CD4-positive, CD25-positive, alpha-beta regulatory T cell (primary cell): ENCODE measurements around the gene CGB1. TPM values are rescaled to one million over a fixed set of nuclear protein-coding genes. Genes with fewer than 3 reads are reported as not detected.
"Not testable (repeated sequence)": the region's sequence is repeated elsewhere in the genome, so short reads cannot be mapped to it uniquely, and the experiment has no call there.

Experiments used
- ATAC-seq, 2 donors: fragments of 150-1000 bp; cut with Tn5 transposase; one replicate each; pipeline ENCODE4 v1.10.0; 2021; ENCODE audit warnings: low read depth in 2 of 2, moderate number of reproducible peaks in 2 of 2, moderate library complexity in 1 of 2
- DNase-seq, 3 donors: peaks; one replicate each; pipeline versions ENCODE4 v3.0.0 to v3.0.0-alpha.2; 2012 to 2022; ENCODE audit warnings: mixed read lengths in 1 of 3
- H3K27ac ChIP-seq: one replicate; pipeline ENCODE4 v1.7.0; 2013; ENCODE audit warnings: mild to moderate bottlenecking, low read length; ENCODE audit not compliant: insufficient read depth, poor library complexity, severe bottlenecking
- H3K27me3 ChIP-seq: one replicate; pipeline ENCODE4 v1.7.0; 2013; ENCODE audit warnings: low read length; ENCODE audit not compliant: control insufficient read depth, insufficient read depth
- H3K36me3 ChIP-seq: one replicate; pipeline ENCODE4 v1.7.0; 2013; ENCODE audit warnings: mild to moderate bottlenecking, low read length, moderate library complexity; ENCODE audit not compliant: control insufficient read depth, insufficient read depth
- H3K4me1 ChIP-seq: 2 replicates; pipeline ENCODE4 v1.7.0; 2013; ENCODE audit warnings: mild to moderate bottlenecking, low read length; ENCODE audit not compliant: insufficient read depth, control insufficient read depth, poor library complexity, severe bottlenecking
- H3K4me3 ChIP-seq: one replicate; pipeline ENCODE4 v1.7.0; 2013; ENCODE audit warnings: low read depth, mild to moderate bottlenecking, low read length, moderate library complexity
- H3K9me3 ChIP-seq, 2 experiments: 1 replicate in 1 of 2; 2 replicates in 1 of 2; pipeline ENCODE4 v1.7.0; 2013; ENCODE audit warnings: low read length in 2 of 2, mild to moderate bottlenecking in 1 of 2, moderate library complexity in 1 of 2; ENCODE audit not compliant: control insufficient read depth in 2 of 2
- H3K27ac Mint-ChIP-seq, 3 donors: one replicate each; pipeline ENCODE4 v1.8.0; 2020 to 2022; ENCODE audit warnings: mild to moderate bottlenecking in 3 of 3, mixed read lengths in 3 of 3, moderate library complexity in 2 of 3
- H3K27me3 Mint-ChIP-seq: one replicate; pipeline ENCODE4 v1.8.0; 2022; ENCODE audit warnings: mild to moderate bottlenecking, mixed read lengths
- H3K36me3 Mint-ChIP-seq: one replicate; pipeline ENCODE4 v1.8.0; 2020; ENCODE audit warnings: mixed read lengths
- H3K4me1 Mint-ChIP-seq, 4 donors: one replicate each; pipeline ENCODE4 v1.8.0; 2020 to 2022; ENCODE audit warnings: mixed read lengths in 4 of 4, mild to moderate bottlenecking in 1 of 4
- H3K4me3 Mint-ChIP-seq, 4 donors: one replicate each; pipeline ENCODE4 v1.8.0; 2020 to 2022; ENCODE audit warnings: mild to moderate bottlenecking in 4 of 4, mixed read lengths in 4 of 4, moderate library complexity in 3 of 4
- H3K9me3 Mint-ChIP-seq, 7 donors: one replicate each; pipeline ENCODE4 v1.8.0; 2020 to 2022; ENCODE audit warnings: mixed read lengths in 7 of 7, mild to moderate bottlenecking in 3 of 7, moderate library complexity in 2 of 7
- polyA plus RNA-seq, 4 donors: library from polyadenylated mRNA; unstranded; fragments of 300-500 nt; fragmentation: Illumina TruSeq; gene quantifications; one replicate each; pipeline ENCODE4 v1.2.3, GENCODE V29; 2021
- total RNA-seq: library from RNA; stranded (reverse); gene quantifications from one replicate; pipeline ENCODE4 v1.2.3, GENCODE V29; 2022

CGB1 gene
- total and polyA plus RNA-seq, 5 donors from 2014 or later, result not detected

GRCh38 chr19:49025599-49025998 lies 11.1 kb downstream of the CGB1 start:
- not testable (repeated sequence) for H3K36me3 ChIP-seq, H3K9me3 ChIP-seq, H3K4me1 ChIP-seq, H3K36me3 Mint-ChIP-seq, ATAC-seq, DNase-seq, H3K9me3 Mint-ChIP-seq, H3K27me3 ChIP-seq, H3K4me3 ChIP-seq, H3K4me3 Mint-ChIP-seq, H3K27ac Mint-ChIP-seq, H3K27ac ChIP-seq
- peaks cover 7 to 10% (median 8%) of the 10 kb centered on the region in 4 donors for H3K4me1 Mint-ChIP-seq
- H3K27me3 Mint-ChIP-seq, result peaks cover 11% of the 10 kb centered on the region

DNA sequence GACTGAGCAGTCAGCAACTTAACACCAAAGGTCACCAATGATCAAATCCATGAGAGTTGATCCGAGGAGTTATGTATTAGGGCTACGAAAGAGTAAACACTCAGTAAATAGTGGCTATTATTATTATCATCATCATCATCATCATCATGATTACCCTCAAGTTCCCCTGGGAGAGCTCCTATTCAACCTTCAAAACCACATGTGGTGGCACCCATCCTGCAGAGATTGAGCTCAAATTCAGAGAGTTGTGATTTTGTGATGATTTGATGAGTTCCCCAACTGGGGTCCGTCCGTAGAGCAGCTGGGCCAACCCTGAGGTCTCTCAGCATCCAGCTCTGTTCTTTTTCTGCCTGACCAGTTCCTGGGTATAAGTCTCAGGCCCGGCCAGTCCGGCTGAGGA lies 11.6 kb downstream of the CGB1 start:
- H3K9me3 ChIP-seq, H3K27ac Mint-ChIP-seq, DNase-seq, H3K4me1 ChIP-seq, H3K27me3 ChIP-seq, H3K4me3 ChIP-seq, H3K36me3 ChIP-seq, H3K27ac ChIP-seq, ATAC-seq, H3K36me3 Mint-ChIP-seq, H3K4me3 Mint-ChIP-seq, H3K9me3 Mint-ChIP-seq: not testable (repeated sequence)
- peaks cover 11% of the 10 kb centered on the region for H3K27me3 Mint-ChIP-seq
- H3K4me1 Mint-ChIP-seq, result peaks cover 7 to 14% (median 8%) of the 10 kb centered on the region in 4 donors

- H3K27me3 ChIP-seq, H3K4me3 Mint-ChIP-seq, ATAC-seq, H3K27ac Mint-ChIP-seq, H3K9me3 Mint-ChIP-seq, H3K9me3 ChIP-seq, H3K27me3 Mint-ChIP-seq, DNase-seq, H3K36me3 Mint-ChIP-seq, H3K36me3 ChIP-seq, H3K4me3 ChIP-seq, H3K27ac ChIP-seq: not testable (repeated sequence)
- peaks cover 7 to 21% (median 11%) of the 10 kb centered on the region in 4 donors for H3K4me1 Mint-ChIP-seq
- H3K4me1 ChIP-seq, result peaks cover 10% of the 10 kb centered on the region
These were observed 12.5 kb downstream of the CGB1 start, which contains the start of gene CGB3 for GRCh38 chr19:49024233-49024632. CGB3 (minus strand) TSS chr19:49024333; CDS start chr19:49023971, 362 bp downstream.

- peaks cover 7 to 34% (median 15%) of the 10 kb centered on the region in 4 donors for H3K4me1 Mint-ChIP-seq
- H3K36me3 Mint-ChIP-seq, result no peaks in the 10 kb centered on the region
- peak overlapping the region in 1 of 4 donors; percentile 49 for H3K4me3 Mint-ChIP-seq
- H3K9me3 ChIP-seq, result no peaks in the 10 kb centered on the region
- no peak for DNase-seq
- no peaks in the 10 kb centered on the region for H3K36me3 ChIP-seq
- no peaks in the 10 kb centered on the region for H3K27me3 ChIP-seq
- peaks cover 10% of the 10 kb centered on the region for H3K27me3 Mint-ChIP-seq
- no peak overlapping the region for H3K4me3 ChIP-seq
- H3K4me1 ChIP-seq, result peaks cover 29% of the 10 kb centered on the region
- H3K27ac Mint-ChIP-seq, result no peak overlapping the region
- H3K9me3 Mint-ChIP-seq, result peaks cover 0 to 1% (median 0%) of the 10 kb centered on the region in 7 donors
- no peak for ATAC-seq
- H3K27ac ChIP-seq, result no peak overlapping the region
These were observed 14.6 kb downstream of the CGB1 start for GRCh38 chr19:49022116-49022515.

DNA sequence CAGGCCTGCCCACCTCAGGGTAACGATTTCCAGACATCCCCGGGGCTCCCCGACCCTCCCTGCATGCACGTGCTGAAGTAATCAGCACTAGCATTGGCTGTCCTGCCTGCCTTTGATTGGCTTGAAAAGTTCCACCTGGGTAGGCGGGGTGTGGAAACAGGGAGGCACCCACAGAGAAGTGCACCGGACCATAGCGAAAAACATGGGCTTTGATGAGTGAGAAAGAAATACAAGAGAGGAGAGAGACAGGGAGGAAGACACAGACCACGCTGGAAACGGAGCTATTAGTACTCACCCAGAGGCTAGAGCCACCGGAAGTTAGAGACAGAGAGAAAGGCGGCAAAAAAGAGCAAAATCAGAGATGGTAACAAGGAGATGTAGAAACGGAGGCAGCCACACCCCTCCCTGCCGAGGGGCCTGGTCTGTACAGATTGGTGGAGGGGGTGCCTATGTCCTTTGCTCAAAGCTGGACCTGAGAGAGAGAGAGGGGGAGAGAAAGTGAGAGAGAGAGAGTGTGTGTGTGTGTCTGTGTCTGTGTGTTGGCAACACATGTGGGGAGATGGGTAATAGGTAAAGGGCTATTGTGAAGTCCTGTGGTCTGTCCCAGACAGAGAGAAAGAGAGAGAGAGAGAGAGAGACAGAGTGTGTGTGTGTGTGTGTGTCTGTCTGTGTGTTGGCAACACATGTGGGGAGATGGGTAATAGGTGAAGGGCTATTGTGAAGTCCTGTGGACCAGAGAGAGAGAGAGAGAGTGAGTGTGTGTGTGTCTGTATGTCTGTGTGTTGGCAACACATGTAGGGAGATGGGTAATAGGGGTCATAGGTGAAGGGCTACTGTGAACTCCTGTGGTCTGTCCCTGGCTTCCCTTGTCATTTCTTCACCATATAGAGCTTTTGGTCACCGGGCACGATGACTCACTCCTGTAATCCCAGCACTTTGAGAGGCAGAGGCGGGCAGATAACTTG lies 15.5 kb downstream of the CGB1 start:
- H3K4me1 Mint-ChIP-seq, result peaks cover 7 to 36% (median 15%) of the 10 kb centered on the region in 4 donors
- peak overlapping the region in 2 of 3 donors; percentile 52 to 60 for H3K27ac Mint-ChIP-seq
- ATAC-seq, result no peak
- H3K9me3 Mint-ChIP-seq, result peaks cover 0 to 1% (median 0%) of the 10 kb centered on the region in 7 donors
- no peaks in the 10 kb centered on the region for H3K27me3 ChIP-seq
- no peaks in the 10 kb centered on the region for H3K36me3 Mint-ChIP-seq
- H3K27me3 Mint-ChIP-seq, result peaks cover 10% of the 10 kb centered on the region
- no peaks in the 10 kb centered on the region for H3K36me3 ChIP-seq
- no peak overlapping the region for H3K27ac ChIP-seq
- H3K4me3 ChIP-seq, result no peak overlapping the region
- H3K4me3 Mint-ChIP-seq, result peak overlapping the region in 3 of 4 donors; percentile 1 to 80 (median 1)
- DNase-seq, result no peak
- H3K4me1 ChIP-seq, result peaks cover 31% of the 10 kb centered on the region
- H3K9me3 ChIP-seq, result no peaks in the 10 kb centered on the region

DNA sequence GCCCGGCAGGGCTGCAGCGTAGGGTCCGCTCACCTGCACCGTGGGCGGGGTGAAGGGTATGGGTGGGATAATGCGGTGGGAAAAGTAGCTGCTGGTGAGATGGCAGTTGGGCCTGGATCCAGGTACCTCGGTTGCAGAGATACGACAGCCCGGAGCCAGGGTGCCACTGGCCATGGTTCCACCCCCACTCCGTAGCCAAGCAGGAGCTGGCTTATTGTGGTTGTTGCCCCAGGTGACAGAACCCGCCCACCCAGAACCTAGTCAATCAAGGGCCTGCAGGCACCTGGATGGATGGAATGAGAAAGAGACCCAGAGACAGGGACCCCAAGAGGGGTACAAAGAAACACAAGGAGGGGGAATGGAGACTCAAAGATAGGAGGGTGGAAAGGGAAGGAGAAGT lies 16.4 kb downstream of the CGB1 start:
- Mint-ChIP-seq H3K9me3 (peaks cover 0 to 1% (median 0%) of the 10 kb centered on the region in 7 donors), H3K27ac (no peak overlapping the region), H3K36me3 (peaks cover 3% of the 10 kb centered on the region), H3K4me1 (peaks cover 7 to 39% (median 15%) of the 10 kb centered on the region in 4 donors), H3K27me3 (peaks cover 10% of the 10 kb centered on the region), H3K4me3 (peak overlapping the region in 2 of 4 donors; percentile 80 to 92)
- H3K4me3 ChIP-seq, result no peak overlapping the region
- H3K9me3 ChIP-seq, result no peaks in the 10 kb centered on the region
- H3K27ac ChIP-seq, result no peak overlapping the region
- H3K36me3 ChIP-seq, result no peaks in the 10 kb centered on the region
- DNase-seq (no peak), ATAC-seq (no peak)
- peaks cover 31% of the 10 kb centered on the region for H3K4me1 ChIP-seq
- H3K27me3 ChIP-seq, result no peaks in the 10 kb centered on the region

GRCh38 chr19:49019242-49019932 lies 17.3 kb downstream of the CGB1 start:
- no peaks in the 10 kb centered on the region for H3K36me3 ChIP-seq
- H3K4me3 ChIP-seq, result peak overlapping the region; percentile 64
- H3K27me3 ChIP-seq, result no peaks in the 10 kb centered on the region
- peak overlapping the region; percentile 80 to 94 (median 92) for H3K4me3 Mint-ChIP-seq
- peaks cover 31% of the 10 kb centered on the region for H3K4me1 ChIP-seq
- peak overlapping the region; percentile 79 to 92 (median 90) for H3K27ac Mint-ChIP-seq
- peaks cover 7 to 39% (median 15%) of the 10 kb centered on the region in 4 donors for H3K4me1 Mint-ChIP-seq
- peaks cover 3% of the 10 kb centered on the region for H3K36me3 Mint-ChIP-seq
- DNase-seq (peak; percentile 54 to 57 (median 54)), ATAC-seq (peak in 1 of 2 donors; percentile 18)
- H3K27ac ChIP-seq, result no peak overlapping the region
- peaks cover 0 to 1% (median 0%) of the 10 kb centered on the region in 7 donors for H3K9me3 Mint-ChIP-seq
- peaks cover 10% of the 10 kb centered on the region for H3K27me3 Mint-ChIP-seq
- no peaks in the 10 kb centered on the region for H3K9me3 ChIP-seq
